HG02970 (cell line): ENCODE data around the gene CDH16.
A peak's percentile ranks its signal among the peaks of the same experiment; 100 is the strongest.

Experiments used
- ATAC-seq: cut with Tn5 transposase; IDR thresholded peaks from one replicate; pipeline ENCODE4 v1.9.1; 2021; ENCODE audit warnings: mild to moderate bottlenecking, moderate library complexity, moderate number of reproducible peaks; ENCODE audit not compliant: unreplicated experiment, low FRiP score

The CDH16 gene

DNA sequence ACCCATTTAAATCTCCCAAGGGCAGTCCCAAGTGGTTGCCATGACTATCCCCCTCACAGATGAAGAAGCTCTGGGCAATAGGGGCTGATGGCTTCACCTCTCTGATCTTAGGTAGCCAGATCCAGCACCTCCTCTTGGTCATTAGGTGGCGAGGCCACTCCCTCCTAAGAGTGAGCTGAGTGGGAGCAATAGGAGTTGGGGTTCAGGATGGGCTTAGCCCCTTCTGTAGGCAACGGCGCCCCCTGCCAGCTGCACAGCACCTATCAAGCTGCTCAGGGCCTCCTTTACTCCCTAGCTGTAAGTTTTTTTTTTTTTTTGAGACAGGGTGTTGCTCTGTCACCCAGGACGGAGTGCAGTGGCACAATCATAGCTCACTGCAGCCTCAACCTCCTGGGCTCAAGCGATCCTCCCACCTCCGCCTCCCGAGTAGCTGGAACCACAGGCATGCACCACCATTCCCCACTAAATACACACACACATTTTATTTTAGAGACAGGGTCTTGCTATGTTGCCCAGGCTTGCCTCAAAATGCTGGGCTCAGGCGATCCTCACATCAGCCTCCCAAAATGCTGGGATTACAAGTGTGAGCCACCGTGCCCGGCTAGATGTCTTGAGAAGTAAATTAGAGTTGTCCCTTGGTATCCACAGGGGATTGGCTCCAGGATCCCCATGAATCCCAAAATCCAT lies 10.2 kb upstream of the CDH16 start:
- ATAC-seq: no peak

DNA sequence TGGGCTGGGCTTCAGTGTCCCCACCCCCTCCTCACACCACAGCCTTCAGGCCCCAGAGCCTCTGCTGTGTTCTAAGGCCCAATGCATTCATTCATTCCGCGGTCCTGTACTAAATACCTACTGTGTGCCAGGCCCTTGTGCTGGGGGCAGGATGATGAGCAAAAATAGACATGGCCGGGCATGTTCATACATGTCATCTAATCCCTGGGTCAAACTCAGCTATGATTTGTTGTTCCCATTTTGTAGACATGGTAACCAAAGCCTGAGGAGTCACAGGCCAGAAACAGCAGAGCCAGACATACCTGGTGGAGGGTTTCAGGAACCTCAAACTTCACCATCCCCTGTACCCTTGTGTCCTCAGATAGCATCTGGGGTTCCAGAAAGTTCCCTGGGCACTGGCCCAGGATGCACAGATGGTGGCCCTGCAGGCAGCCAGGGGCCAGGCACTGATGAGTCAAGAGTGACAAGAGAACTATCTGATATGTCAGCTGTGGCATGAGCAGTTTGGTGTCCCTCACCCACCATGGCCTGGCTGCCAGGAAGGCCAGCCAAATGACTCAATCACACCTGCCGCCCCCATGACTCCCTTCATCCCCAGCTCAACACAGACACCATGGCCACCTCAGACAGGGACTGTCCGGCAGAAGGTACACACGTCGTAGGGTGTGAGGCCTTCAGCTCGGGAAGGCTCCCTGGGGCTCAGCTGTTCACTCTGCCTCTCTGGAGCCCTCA lies 9.4 kb upstream of the CDH16 start:
- no peak for ATAC-seq

DNA sequence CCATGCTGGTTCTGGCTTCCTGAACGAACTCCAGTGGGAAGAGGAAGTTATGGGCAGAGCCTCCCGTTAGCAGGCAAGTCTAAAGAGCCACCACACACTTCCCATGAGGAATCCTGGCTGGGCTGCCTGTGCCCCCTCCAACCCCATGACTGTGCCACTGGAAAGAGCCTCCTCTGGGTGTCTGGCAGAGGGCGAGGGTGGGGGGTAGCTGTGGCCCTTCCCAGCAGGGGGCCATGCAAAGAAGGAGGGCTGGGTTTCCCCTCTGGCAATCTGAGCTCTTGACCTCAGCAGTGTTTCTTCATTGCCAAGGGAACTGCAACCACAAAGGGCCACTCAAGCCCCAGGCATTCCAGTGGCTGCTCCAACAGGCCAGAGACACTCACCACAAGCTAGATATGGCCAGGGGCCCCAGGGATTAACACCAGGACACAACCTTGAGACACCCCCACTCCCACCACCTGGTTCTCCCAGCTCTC lies 8.3 kb upstream of the CDH16 start:
- ATAC-seq: no peak

DNA sequence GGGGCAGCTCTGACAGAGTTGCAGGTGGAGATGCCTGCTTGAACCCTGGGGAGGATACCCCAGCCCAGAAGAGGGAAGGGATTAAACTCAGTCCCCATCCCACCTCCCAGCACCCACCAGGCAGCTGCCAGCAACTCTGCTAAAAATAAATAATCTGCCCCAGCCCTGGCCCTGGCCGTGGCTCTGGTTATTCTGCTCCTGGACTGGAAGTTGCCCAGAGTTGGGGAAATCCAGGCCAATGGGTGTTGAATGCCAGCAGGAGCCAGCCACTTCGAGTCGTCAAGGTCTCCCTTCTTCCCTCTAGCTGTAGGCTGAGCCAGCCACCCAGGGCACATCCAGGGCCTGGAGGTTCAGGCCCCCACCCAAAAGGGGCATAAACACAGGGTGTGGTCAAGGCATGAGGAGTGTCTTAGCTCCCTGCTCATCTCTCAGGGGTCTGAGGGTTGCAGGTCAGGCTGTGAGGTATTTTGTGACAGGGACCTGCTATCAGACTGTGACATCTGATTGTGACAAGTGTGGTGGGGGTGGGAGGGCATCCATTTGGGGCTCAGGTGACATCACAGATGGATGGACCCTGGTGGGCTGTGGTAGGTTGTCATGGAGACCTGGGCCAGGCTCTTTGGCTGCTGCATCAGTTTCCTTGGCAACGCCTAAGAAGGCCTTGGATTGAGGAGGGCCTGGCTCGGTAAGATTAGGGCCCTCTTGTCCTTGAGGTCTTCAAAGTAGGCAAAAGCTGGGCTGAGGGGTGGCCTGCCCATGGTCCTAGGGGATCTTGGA lies 7.7 kb upstream of the CDH16 start:
- no peak for ATAC-seq

- ATAC-seq: peak; percentile 34
Observed at GRCh38 chr16:66925322-66925840, 6.7 kb upstream of the CDH16 start, which contains the start of gene RRAD. TSS of gene RRAD (minus strand) at chr16:66925535. CDS start at chr16:66925179, 356 bp downstream.

DNA sequence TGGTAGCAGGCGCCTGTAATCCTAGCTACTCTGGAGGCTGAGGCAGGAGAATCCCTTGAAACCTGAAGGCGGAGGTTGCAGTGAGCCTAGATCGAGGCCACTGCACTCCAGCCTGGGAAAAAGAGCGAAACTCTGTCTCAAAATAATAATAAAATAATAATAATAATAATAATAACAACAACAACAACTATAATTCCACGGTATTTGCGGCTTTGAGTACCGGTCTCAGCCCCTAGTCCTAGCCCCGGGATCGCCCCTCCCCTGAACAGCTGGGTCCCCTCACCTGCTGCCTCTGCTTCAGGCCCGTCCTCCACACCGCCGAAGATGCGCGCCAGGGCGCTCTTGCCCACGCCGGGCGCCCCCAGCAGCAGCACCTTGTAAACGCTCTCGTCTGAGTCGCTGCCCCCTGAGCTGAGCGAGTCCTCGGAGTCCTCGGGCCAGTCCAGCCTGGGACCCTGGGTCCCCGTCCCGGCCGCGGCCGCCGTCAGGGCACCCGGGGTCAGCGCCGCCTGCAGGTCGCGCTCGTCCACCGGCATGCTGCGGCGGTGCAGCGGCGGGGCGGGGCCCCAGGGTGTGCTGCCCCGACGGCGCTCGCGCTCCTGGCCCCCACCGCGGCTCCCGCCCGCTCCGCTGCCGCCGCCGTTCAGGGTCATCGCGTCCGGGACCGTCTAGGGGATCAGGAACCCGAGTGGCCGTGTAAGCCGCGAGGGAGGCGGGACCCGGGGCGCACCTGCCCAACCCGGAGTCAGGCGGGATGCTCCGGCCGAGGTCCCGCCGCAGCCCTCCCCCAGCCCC lies 6.0 kb upstream of the CDH16 start:
- peak; percentile 44 for ATAC-seq

DNA sequence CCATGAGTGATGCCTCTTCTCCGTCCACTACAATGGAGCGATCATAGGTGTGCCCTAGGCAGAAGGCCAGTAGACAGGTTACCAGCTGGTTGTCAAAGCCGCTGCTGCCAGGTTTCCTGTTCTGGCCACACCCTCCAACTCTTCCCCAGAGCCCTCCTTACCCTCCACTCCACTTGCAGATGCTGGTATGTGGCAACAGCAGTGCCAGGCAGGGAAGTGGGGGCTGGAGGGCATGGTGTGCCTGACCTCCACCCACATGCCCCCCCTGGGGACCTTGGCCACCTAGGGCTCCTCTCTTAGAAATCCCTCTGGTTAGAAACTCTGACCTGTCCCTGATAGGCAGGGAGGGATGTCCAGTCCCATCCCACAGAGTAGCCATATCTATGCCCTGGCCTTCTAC lies 5.2 kb upstream of the CDH16 start:
- ATAC-seq: no peak

DNA sequence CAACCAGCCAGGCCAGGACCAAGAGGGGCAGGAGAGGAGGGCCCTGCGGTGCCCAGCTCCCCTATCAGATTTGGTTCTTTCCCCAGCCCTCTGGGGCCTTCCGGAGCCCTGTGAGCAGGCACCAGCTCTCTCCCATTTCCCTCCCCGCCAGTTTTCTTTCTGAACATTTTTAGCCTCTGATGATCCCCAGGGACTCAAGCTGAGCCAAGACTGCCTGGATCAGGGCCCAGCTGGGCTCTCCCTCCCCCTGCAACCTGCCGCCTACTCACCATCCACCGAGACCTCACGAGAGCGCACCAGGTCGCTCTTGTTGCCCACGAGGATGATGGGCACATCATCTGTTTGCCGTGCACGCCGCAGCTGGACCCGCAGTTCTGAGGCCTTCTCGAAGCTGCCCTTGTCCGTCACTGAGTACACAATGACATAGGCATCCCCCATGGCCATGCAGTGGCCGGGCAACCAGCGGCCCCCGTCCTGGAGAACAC lies 4.6 kb upstream of the CDH16 start:
- no peak for ATAC-seq

GRCh38 chr16:66921729-66922450 lies 3.2 kb upstream of the CDH16 start:
- no peak for ATAC-seq

DNA sequence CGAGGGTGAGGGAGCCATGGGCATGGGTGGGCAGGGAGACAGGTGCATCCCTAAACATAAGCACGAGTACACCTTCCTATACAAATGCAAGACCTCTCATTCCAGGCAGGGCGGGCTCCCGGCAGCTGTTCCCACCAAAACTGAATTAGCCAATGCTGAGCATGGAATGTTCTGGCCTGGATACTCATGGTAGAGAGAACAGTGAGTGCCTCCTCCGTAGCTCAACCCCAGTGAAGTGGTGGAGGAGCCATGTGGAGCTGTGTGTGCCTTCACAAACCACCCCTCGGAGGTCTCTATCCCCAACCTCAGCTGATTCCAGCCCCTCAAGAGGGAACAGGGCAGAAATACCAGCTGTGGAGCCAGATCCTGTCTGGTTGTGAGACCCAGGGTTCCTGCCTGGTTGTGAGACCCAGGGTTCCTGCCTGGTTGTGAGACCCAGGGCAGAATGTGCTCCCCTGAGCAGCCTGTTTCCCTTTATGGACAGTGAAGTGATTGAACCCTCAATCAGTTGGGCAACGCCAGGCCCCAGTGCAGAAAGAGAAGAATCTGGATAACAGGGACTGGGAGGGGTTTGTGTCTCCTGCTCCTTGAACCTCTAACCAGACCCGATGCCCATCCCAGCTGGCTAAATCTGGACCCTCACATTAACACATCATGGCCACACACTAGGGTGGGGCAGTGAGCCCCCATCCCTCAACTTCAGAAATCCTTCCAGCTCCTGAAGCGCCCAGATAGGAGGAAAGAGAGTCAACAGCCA lies 2.4 kb upstream of the CDH16 start:
- no peak for ATAC-seq

- no peak for ATAC-seq
Observed at GRCh38 chr16:66920299-66920590, 1.6 kb upstream of the CDH16 start.

GRCh38 chr16:66919569-66920298 lies 1.0 kb upstream of the CDH16 start:
- no peak for ATAC-seq

GRCh38 chr16:66918355-66918754 lies 330 bp downstream of the CDH16 start:
- no peak for ATAC-seq

DNA sequence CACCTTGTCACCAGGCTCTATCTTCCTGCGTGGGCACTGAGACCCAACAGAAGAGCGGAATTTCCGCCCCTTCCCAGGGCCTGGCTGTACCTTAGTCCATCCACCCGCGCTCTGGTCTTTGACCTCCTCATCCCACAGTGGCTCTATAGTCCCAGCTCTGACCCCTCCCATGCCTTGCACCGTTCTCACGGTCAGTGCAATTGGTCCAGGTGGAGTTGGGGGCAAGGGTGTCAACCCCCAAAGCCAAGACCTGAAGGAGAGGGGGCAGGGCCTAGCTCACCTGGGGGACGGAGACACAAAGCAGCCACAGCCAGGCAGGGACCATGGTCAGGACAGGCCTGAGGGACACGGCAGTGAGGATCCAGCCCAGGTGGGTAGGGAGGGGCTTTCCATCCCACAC lies 944 bp downstream of the CDH16 start:
- ATAC-seq: no peak

DNA sequence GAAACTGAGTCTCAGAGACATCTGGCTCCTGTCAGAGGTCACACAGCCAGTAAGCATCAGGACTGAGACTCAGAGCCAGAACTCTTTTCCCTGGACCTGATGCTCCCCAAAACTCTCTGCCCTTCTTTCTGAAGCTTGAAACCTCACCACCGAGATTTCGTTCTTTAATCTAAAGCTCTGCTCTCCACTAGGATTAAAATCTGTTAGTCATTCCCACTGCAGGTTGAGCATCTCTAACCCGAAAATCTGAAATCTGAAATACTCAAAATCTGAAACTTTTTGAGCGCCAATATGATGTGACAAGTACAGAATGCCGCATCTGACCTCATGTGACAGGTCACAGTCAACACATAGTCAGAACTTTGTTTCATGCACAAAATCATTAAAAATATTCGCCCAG lies 2.2 kb downstream of the CDH16 start:
- no peak for ATAC-seq

DNA sequence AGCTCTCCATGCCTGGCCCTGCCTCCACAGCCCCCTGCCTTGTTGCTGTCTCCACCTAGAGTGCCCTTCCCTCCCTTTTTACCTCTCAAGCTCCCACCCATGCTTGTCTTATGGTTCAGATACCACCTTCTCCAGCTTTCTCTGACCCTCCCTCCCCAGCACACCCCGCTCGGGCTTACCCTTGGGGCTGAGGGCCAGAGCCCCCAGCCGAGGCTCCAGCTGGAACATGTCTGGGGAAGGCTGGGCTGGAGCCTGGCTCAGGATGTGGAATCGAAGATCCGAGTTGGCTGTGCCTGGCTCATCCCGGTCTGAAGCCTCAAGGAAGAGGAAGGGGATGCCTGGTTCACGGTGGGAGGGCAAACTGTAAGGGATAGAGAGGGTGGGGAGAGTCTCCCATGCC lies 3.6 kb downstream of the CDH16 start:
- no peak for ATAC-seq

DNA sequence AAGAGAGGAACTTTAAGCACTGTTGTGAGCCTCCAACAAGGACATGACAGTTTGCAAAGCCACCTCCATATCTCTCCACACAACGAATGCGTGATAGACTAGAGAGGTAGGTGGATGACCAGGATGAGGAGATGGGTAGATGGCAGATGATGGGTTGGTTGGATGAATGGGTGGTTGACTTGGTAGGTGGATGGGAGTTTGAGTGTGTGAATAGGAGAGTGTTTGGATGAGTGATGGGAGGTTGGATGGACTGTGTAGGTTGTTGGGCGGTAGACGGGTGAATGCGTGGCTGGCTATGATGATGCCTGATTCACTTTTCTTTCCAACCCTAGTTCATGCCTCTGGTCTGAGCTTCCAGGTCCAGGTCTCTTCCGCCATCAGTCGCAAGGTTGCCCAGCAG lies 4.1 kb downstream of the CDH16 start:
- no peak for ATAC-seq

DNA sequence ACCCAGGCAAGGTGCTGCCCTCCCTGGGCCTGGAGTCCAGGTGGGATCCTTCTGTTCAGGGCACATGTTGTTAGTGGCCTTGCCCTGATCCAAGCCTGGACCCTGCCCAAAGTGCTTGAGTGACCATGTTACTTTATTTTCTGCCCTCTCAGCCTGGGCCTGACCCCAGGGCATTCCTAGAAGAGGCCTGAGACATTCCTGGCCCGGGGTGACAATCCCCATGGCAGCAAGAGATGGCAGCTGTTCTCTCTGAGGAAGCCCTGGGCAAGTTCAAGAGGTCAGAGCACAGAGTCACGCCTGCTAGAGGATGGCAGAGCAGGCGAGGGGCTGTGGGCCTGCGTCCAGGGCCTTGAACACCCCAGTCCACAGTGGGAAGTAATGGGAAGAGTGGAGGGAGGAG lies 5.0 kb downstream of the CDH16 start:
- ATAC-seq: no peak
